ENCODE results near the gene INPP4B. TPM values are rescaled to one million over a fixed set of nuclear protein-coding genes. Genes with fewer than 3 reads are reported as not detected.

The INPP4B gene
- total RNA-seq, 1 donor from 2014 or later = 12.0 TPM

- TF ChIP-seq, protein P1, sequence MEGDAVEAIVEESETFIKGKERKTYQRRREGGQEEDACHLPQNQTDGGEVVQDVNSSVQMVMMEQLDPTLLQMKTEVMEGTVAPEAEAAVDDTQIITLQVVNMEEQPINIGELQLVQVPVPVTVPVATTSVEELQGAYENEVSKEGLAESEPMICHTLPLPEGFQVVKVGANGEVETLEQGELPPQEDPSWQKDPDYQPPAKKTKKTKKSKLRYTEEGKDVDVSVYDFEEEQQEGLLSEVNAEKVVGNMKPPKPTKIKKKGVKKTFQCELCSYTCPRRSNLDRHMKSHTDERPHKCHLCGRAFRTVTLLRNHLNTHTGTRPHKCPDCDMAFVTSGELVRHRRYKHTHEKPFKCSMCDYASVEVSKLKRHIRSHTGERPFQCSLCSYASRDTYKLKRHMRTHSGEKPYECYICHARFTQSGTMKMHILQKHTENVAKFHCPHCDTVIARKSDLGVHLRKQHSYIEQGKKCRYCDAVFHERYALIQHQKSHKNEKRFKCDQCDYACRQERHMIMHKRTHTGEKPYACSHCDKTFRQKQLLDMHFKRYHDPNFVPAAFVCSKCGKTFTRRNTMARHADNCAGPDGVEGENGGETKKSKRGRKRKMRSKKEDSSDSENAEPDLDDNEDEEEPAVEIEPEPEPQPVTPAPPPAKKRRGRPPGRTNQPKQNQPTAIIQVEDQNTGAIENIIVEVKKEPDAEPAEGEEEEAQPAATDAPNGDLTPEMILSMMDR (conservative IDR thresholded peaks at IDR 0.05; ENCODE audit: low read depth, low read length) = no peak
- no peak for DNase-seq (ENCODE audit: low read depth)
- no peak overlapping the region for H3K4me3 ChIP-seq (ENCODE audit: low read depth, low read length)
These were observed 314.0 kb downstream of the INPP4B start for GRCh38 chr4:142532054-142532453.

GRCh38 chr4:142530728-142531127 lies 315.4 kb downstream of the INPP4B start:
- DNase-seq (ENCODE audit: low read depth) = no peak
- no peak overlapping the region for H3K4me3 ChIP-seq (ENCODE audit: low read depth, low read length)
- TF ChIP-seq, protein P1 (conservative IDR thresholded peaks at IDR 0.05; ENCODE audit: low read depth, low read length) = no peak

DNA sequence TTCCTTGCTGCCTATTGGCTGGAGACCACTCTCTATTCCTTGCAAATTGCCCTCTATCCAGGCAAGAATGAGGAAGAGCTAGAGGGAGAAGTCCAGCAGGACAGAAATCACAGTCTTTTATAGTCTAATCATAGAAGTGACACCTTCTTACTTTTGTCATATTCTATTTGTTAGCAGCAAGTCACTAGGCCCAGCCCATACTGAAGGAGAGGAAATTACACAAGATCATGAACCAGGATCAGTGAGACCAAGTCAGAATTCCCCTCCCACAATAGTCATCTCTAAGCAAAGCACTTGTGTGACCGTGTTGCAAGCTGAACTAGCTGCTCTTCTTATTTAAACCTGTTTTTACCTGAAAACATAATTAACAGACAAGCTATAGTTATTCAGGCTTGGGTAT lies 317.7 kb downstream of the INPP4B start:
- no peak for DNase-seq (ENCODE audit: low read depth)
- H3K4me3 ChIP-seq (ENCODE audit: low read depth, low read length) = no peak overlapping the region
- TF ChIP-seq, protein P1 (conservative IDR thresholded peaks at IDR 0.05; ENCODE audit: low read depth, low read length) = no peak

GRCh38 chr4:142523111-142523510 lies 323.0 kb downstream of the INPP4B start:
- TF ChIP-seq, protein P1 (conservative IDR thresholded peaks at IDR 0.05; ENCODE audit: low read depth, low read length) = no peak
- no peak for DNase-seq (ENCODE audit: low read depth)
- H3K4me3 ChIP-seq (ENCODE audit: low read depth, low read length) = no peak overlapping the region

DNA sequence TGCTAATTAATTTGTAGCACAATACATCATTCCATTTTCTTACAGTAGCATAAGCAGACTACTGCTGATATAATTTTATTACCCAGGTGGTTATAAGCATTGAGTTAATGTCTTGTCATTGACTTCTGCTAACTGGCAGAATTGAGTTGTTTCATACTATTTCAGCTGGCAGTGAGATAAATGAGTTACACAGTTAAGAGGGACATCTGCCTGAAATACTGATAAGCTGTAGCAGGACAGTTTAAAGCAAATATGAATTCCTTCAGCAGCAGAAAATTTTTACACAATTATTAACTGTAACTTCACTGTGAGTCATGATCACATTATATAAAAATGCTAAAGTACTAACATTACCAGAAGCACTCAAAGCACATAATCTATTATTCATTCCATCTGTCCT lies 326.8 kb downstream of the INPP4B start:
- DNase-seq (ENCODE audit: low read depth) = no peak
- TF ChIP-seq, protein P1 (conservative IDR thresholded peaks at IDR 0.05; ENCODE audit: low read depth, low read length) = no peak
- H3K4me3 ChIP-seq (ENCODE audit: low read depth, low read length) = no peak overlapping the region

DNA sequence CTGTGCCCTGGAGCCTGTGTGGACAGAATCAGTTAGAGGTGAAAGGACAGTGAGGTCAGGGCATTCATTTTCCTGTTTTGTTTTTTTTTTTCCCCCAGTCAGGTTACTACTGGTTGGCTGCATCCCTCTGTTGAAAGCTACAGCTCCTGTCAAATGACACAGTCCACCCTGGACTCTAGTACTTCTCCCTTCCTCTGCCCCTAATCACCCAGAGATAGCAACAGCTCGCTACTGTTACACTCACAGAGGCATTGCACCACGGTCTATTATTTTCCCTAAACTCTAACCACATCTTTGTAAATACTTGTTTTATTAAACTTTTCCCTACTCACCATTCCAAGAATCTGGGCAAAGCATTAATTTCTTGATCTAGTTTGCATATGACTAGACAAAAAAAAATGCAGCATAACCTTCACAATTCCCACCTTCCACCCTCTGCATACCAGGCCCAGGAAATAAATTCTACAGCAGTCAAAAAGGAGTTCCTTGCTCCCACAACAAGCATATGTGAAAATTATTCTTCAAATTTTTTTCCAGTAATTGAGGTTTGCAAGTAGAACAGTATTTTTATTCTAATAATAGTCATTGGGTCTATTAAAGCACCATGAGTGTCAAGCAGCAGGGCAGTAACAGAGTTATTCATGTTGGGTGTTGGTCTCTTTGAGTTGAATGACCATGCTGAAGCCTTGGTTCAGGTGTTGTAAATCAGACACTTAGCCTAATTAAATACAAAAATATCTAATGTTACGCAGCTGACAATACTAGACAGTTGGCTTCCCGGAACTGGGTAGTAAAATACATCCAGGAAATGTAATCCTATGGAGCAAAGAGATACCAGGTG lies 329.2 kb downstream of the INPP4B start:
- TF ChIP-seq, protein P1 (conservative IDR thresholded peaks at IDR 0.05; ENCODE audit: low read depth, low read length) = no peak
- peak; percentile 33 for DNase-seq (ENCODE audit: low read depth)
- no peak overlapping the region for H3K4me3 ChIP-seq (ENCODE audit: low read depth, low read length)

GRCh38 chr4:142512161-142512560 lies 333.9 kb downstream of the INPP4B start:
- TF ChIP-seq, protein P1 (conservative IDR thresholded peaks at IDR 0.05; ENCODE audit: low read depth, low read length) = no peak
- no peak for DNase-seq (ENCODE audit: low read depth)
- no peak overlapping the region for H3K4me3 ChIP-seq (ENCODE audit: low read depth, low read length)

Measured in epithelial cell of proximal tubule (primary cell).